ENCODE data around the gene EXOSC5.

The EXOSC5 gene

DNA sequence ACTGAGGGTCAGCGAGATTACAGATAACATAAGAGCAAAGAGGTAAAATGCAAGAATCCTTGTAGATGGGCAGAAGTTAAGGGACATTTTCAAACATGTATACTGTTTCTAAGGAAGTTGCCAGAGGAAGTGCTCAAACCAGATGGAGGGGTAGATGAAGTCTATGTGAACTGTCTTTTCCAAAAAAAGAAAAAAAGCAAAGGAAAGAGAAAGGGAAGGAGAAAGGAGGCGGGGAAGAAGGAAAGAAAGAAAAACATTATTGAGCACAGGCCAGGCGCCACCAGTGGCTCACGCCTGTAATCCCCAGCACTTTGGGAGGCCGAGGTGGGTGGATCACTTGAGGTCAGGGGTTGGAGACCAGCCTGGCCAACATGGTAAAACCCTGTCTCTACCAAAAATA lies 37.3 kb upstream of the EXOSC5 start:
- Histone ChIP-seq H3K4me3 (ENCODE audit: low read depth in 1 of 2, low read length in 1 of 2) (no peak overlapping the region), H3K4me1 (ENCODE audit: control insufficient read depth in 1 of 2, insufficient read depth in 1 of 2, low read depth in 1 of 2, low read length in 1 of 2) (peaks cover 26 to 40% of the 10 kb centered on the region in 2 experiments), H3K27me3 (no peaks in the 10 kb centered on the region), H3K27ac (no peak overlapping the region), H3K36me3 (peaks cover 15% of the 10 kb centered on the region), H3K9me3 (no peaks in the 10 kb centered on the region)
- TF ChIP-seq, protein P1, sequence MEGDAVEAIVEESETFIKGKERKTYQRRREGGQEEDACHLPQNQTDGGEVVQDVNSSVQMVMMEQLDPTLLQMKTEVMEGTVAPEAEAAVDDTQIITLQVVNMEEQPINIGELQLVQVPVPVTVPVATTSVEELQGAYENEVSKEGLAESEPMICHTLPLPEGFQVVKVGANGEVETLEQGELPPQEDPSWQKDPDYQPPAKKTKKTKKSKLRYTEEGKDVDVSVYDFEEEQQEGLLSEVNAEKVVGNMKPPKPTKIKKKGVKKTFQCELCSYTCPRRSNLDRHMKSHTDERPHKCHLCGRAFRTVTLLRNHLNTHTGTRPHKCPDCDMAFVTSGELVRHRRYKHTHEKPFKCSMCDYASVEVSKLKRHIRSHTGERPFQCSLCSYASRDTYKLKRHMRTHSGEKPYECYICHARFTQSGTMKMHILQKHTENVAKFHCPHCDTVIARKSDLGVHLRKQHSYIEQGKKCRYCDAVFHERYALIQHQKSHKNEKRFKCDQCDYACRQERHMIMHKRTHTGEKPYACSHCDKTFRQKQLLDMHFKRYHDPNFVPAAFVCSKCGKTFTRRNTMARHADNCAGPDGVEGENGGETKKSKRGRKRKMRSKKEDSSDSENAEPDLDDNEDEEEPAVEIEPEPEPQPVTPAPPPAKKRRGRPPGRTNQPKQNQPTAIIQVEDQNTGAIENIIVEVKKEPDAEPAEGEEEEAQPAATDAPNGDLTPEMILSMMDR (IDR thresholded peaks at IDR 0.05): no peak

- peaks cover 15% of the 10 kb centered on the region for H3K36me3 ChIP-seq
- no peaks in the 10 kb centered on the region for H3K27me3 ChIP-seq
- no peak overlapping the region for H3K4me3 ChIP-seq (ENCODE audit: low read depth in 1 of 2, low read length in 1 of 2)
- H3K9me3 ChIP-seq: no peaks in the 10 kb centered on the region
- H3K27ac ChIP-seq: no peak overlapping the region
- TF ChIP-seq, protein P1 (IDR thresholded peaks at IDR 0.05): no peak
- H3K4me1 ChIP-seq (ENCODE audit: control insufficient read depth in 1 of 2, insufficient read depth in 1 of 2, low read depth in 1 of 2, low read length in 1 of 2): peaks cover 35 to 42% of the 10 kb centered on the region in 2 experiments
These were observed 36.0 kb upstream of the EXOSC5 start for GRCh38 chr19:41433171-41433570.

DNA sequence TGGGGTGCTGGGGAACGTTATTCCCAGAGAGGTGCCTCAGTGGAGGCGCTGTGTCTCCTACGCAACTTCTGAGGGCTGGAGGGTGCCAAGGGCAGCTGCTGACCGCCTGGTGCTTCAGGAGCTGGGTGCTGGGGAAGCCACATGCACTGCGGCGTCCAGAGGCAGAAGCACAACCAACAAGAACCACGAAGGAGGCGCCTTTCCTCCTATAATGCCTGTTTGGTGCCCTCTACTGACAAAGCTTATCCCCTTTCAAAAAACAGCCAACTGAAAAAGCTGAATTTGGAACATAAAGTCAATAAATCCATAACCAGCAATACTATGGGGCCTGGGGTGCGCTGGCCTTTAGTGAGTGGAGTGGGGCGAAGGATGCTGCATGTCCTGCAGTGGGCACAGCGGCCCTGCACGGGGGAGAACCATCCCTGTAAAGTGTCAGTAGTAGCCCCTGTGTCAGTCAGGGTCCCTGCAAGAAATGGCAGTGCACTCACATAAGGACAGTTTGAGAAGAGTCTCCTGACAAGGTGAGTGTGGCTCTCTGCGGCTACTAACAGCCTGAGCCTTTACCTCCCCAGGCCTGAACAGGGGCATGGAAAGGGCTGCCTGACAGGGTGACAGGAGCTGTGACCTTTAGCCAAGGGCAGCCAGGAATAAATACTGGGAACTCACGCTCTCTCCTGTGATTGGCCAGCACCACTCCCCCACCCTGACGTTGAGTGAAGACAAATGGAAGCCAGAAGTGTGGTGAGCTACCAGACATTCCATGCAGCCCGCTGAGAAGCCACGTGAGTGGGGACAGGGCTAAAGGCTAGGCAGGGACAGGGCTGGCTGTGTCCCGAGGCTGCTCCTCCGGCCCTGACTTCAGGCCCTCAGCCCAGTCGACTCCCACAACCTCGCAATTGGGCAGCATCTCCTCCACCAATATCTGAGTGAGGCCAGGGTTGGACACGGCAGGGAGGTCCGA lies 34.5 kb upstream of the EXOSC5 start:
- peaks cover 15% of the 10 kb centered on the region for H3K36me3 ChIP-seq
- no peaks in the 10 kb centered on the region for H3K9me3 ChIP-seq
- H3K27ac ChIP-seq: peak overlapping the region; percentile 57
- no peaks in the 10 kb centered on the region for H3K27me3 ChIP-seq
- TF ChIP-seq, protein P1 (IDR thresholded peaks at IDR 0.05): peak; percentile 38
- H3K4me1 ChIP-seq (ENCODE audit: control insufficient read depth in 1 of 2, insufficient read depth in 1 of 2, low read depth in 1 of 2, low read length in 1 of 2): peaks cover 43 to 50% of the 10 kb centered on the region in 2 experiments
- no peak overlapping the region for H3K4me3 ChIP-seq (ENCODE audit: low read depth in 1 of 2, low read length in 1 of 2)

DNA sequence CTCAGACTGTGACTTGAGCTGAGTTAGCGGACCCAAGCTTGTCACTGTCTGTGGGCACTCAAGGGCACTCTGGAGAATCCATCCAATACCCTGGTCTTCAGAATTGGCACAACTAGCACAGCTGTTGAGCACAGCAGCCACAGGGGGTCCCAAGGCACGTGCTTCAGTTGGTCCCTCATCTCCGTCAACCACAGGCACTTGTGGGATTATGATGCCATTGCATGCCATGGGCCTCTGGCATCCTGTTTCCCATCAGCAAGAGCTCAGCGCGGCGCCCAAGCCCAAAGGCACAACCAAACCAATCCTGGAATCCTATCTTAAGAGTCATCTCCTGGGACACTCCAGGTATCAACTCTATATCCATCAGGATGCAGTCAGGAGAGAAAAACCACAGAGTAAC lies 33.8 kb upstream of the EXOSC5 start:
- peaks cover 21% of the 10 kb centered on the region for H3K36me3 ChIP-seq
- no peaks in the 10 kb centered on the region for H3K27me3 ChIP-seq
- no peak overlapping the region for H3K4me3 ChIP-seq (ENCODE audit: low read depth in 1 of 2, low read length in 1 of 2)
- H3K9me3 ChIP-seq: no peaks in the 10 kb centered on the region
- H3K27ac ChIP-seq: peak overlapping the region; percentile 57
- H3K4me1 ChIP-seq (ENCODE audit: control insufficient read depth in 1 of 2, insufficient read depth in 1 of 2, low read depth in 1 of 2, low read length in 1 of 2): peaks cover 49 to 58% of the 10 kb centered on the region in 2 experiments
- TF ChIP-seq, protein P1 (IDR thresholded peaks at IDR 0.05): no peak

DNA sequence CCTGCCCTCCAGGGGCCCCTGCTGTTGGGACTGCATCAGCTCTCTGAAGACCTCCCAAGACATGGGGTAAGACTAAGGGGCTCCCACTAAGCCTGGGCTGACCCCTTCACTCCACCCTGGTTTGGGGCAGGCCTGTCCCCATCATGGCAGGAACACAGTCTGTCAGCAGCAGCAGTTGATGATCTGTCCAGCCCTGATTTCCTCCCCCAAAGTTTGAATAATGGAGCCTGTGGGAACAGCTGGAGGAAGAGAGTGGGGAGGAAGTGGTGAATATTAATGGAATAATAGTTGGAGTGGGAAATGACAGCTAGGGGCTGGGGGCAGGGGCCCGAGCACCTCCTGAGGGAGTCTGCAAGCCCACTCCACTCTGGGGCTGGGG lies 31.3 kb upstream of the EXOSC5 start:
- H3K27ac ChIP-seq: peak overlapping the region; percentile 96
- peaks cover 73 to 80% of the 10 kb centered on the region in 2 experiments for H3K4me1 ChIP-seq (ENCODE audit: control insufficient read depth in 1 of 2, insufficient read depth in 1 of 2, low read depth in 1 of 2, low read length in 1 of 2)
- H3K4me3 ChIP-seq (ENCODE audit: low read depth in 1 of 2, low read length in 1 of 2): peak overlapping the region; percentile 94 to 100
- no peaks in the 10 kb centered on the region for H3K9me3 ChIP-seq
- no peaks in the 10 kb centered on the region for H3K27me3 ChIP-seq
- TF ChIP-seq, protein P1 (IDR thresholded peaks at IDR 0.05): no peak
- H3K36me3 ChIP-seq: peaks cover 43% of the 10 kb centered on the region
